Effector memory CD4-positive, alpha-beta T cell (primary cell): ENCODE results near the gene KRTAP2-4.

Experiments used
- DNase-seq, 3 donors: peaks; one replicate each; pipeline ENCODE4 v3.0.0-alpha.2; 2020
- H3K27ac ChIP-seq: 2 replicates; pipeline ENCODE4 v1.7.0; 2013; ENCODE audit warnings: mild to moderate bottlenecking, low read length, moderate library complexity; ENCODE audit not compliant: insufficient read depth, poor library complexity, severe bottlenecking
- H3K27me3 ChIP-seq: replicated peaks from 2 replicates; pipeline ENCODE4 v1.7.0; 2013; ENCODE audit warnings: mild to moderate bottlenecking, low read length; ENCODE audit not compliant: insufficient read depth, control insufficient read depth, poor library complexity, severe bottlenecking
- H3K36me3 ChIP-seq: 2 replicates; pipeline ENCODE4 v1.7.0; 2013; ENCODE audit warnings: mild to moderate bottlenecking, low read length, moderate library complexity; ENCODE audit not compliant: control insufficient read depth, insufficient read depth
- H3K4me1 ChIP-seq: 2 replicates; pipeline ENCODE4 v1.7.0; 2013; ENCODE audit warnings: low read length, mild to moderate bottlenecking; ENCODE audit not compliant: control insufficient read depth, insufficient read depth, poor library complexity, severe bottlenecking
- H3K4me3 ChIP-seq: 2 replicates; pipeline ENCODE4 v1.7.0; 2013; ENCODE audit warnings: low read length, low read depth, mild to moderate bottlenecking; ENCODE audit not compliant: insufficient read depth, poor library complexity, severe bottlenecking
- H3K9me3 ChIP-seq: 2 replicates; pipeline ENCODE4 v1.7.0; 2013; ENCODE audit warnings: mild to moderate bottlenecking, low read length, moderate library complexity; ENCODE audit not compliant: control insufficient read depth

KRTAP2-4 gene

GRCh38 chr17:41016578-41017215 is 49.0 kb downstream of the KRTAP2-4 start:
- DNase-seq = no peak
- H3K4me1 ChIP-seq = no peaks in the 10 kb centered on the region
- H3K4me3 ChIP-seq = no peak overlapping the region
- H3K9me3 ChIP-seq = no peaks in the 10 kb centered on the region
- no peaks in the 10 kb centered on the region for H3K36me3 ChIP-seq
- no peak overlapping the region for H3K27ac ChIP-seq
- H3K27me3 ChIP-seq = no peaks in the 10 kb centered on the region

- Histone ChIP-seq H3K4me3 (no peak overlapping the region), H3K4me1 (no peaks in the 10 kb centered on the region)
Observed at GRCh38 chr17:41015454-41015853, 50.2 kb downstream of the KRTAP2-4 start.

More at GRCh38 chr17:41015454-41015853, 50.2 kb downstream of the KRTAP2-4 start:
- no peak for DNase-seq
- no peak overlapping the region for H3K27ac ChIP-seq
- H3K36me3 ChIP-seq = no peaks in the 10 kb centered on the region
- H3K9me3 ChIP-seq = no peaks in the 10 kb centered on the region
- no peaks in the 10 kb centered on the region for H3K27me3 ChIP-seq
